CD14-positive monocyte (primary cell): ENCODE results near the gene IL9. TPM values are rescaled to one million over a fixed set of nuclear protein-coding genes. Genes with fewer than 3 reads are reported as not detected.

Source experiments
- DNase-seq, 3 donors: peaks; one replicate each; pipeline ENCODE4 v3.0.0-alpha.2; 2011 to 2022
- H2AFZ ChIP-seq: 2 replicates; pipeline ENCODE4 v1.6.0; 2012; ENCODE audit warnings: mild to moderate bottlenecking, low read depth, low read length, inconsistent platforms; ENCODE audit not compliant: insufficient read depth, poor library complexity, severe bottlenecking
- H3K27ac ChIP-seq, 2 donors: 1 replicate in 1 of 2; 2 replicates in 1 of 2; pipeline ENCODE4 v1.5.1; 2012 to 2013; ENCODE audit warnings: low read length in 2 of 2, control low read depth in 1 of 2, inconsistent platforms in 1 of 2, low read depth in 1 of 2, mild to moderate bottlenecking in 1 of 2
- H3K27me3 ChIP-seq, 2 donors: one replicate each; pipeline versions ENCODE4 v1.6.0 to v1.6.1; 2011 to 2013; ENCODE audit warnings: low read length in 2 of 2; ENCODE audit not compliant: control insufficient read depth in 2 of 2, insufficient read depth in 2 of 2
- H3K36me3 ChIP-seq, 2 donors: replicated peaks in 1 of 2; 1 replicate in 1 of 2; 2 replicates in 1 of 2; pipeline versions ENCODE4 v1.5.1 to v1.6.1; 2012 to 2013; ENCODE audit warnings: low read length in 2 of 2, control low read depth in 1 of 2, inconsistent platforms in 1 of 2, mild to moderate bottlenecking in 1 of 2; ENCODE audit not compliant: insufficient read depth in 2 of 2, control insufficient read depth in 1 of 2
- H3K4me1 ChIP-seq, 2 donors: 1 replicate in 1 of 2; 2 replicates in 1 of 2; pipeline versions ENCODE4 v1.5.1 to v1.6.1; 2012 to 2013; ENCODE audit warnings: low read length in 2 of 2, control low read depth in 1 of 2, inconsistent platforms in 1 of 2, mild to moderate bottlenecking in 1 of 2, moderate library complexity in 1 of 2; ENCODE audit not compliant: insufficient read depth in 2 of 2, control insufficient read depth in 1 of 2
- H3K4me2 ChIP-seq: replicated peaks from 2 replicates; pipeline ENCODE3; 2012; ENCODE audit warnings: low read length, moderate library complexity, mild to moderate bottlenecking; ENCODE audit not compliant: poor library complexity, severe bottlenecking; ENCODE audit errors: extremely low read depth
- H3K4me3 ChIP-seq, 3 experiments: fragments of 200-600 bp in 1 of 3; sonication (generic) in 1 of 3; replicated peaks in 1 of 3; 1 replicate in 2 of 3; 2 replicates in 1 of 3; pipeline ENCODE4 v1.5.1; 2011 to 2013; ENCODE audit warnings: low read length in 3 of 3, mild to moderate bottlenecking in 3 of 3, control low read depth in 2 of 3, low read depth in 2 of 3, inconsistent platforms in 1 of 3, moderate library complexity in 1 of 3
- H3K79me2 ChIP-seq: 2 replicates; pipeline ENCODE4 v1.6.0; 2012; ENCODE audit warnings: mild to moderate bottlenecking, control low read depth, inconsistent platforms, low read length, moderate library complexity; ENCODE audit not compliant: insufficient read depth
- H3K9ac ChIP-seq: 2 replicates; pipeline ENCODE4 v1.6.0; 2017; ENCODE audit warnings: low read length, mild to moderate bottlenecking; ENCODE audit not compliant: insufficient read depth, poor library complexity, severe bottlenecking
- H3K9me3 ChIP-seq, 2 donors: replicated peaks in 1 of 2; 1 replicate in 1 of 2; 2 replicates in 1 of 2; pipeline versions ENCODE4 v1.5.1 to v1.6.1; 2012 to 2013; ENCODE audit warnings: low read length in 2 of 2, control low read depth in 1 of 2; ENCODE audit not compliant: control insufficient read depth in 1 of 2, insufficient read depth in 1 of 2
- H4K20me1 ChIP-seq: 2 replicates; pipeline ENCODE4 v1.6.0; 2012; ENCODE audit warnings: mild to moderate bottlenecking, low read length, control low read depth, moderate library complexity; ENCODE audit not compliant: insufficient read depth
- H3K27ac Mint-ChIP-seq, 7 donors: one replicate each; pipeline ENCODE4 v1.8.0; 2020; ENCODE audit warnings: mild to moderate bottlenecking in 7 of 7, mixed read lengths in 7 of 7, moderate library complexity in 6 of 7, inconsistent platforms in 2 of 7
- H3K27me3 Mint-ChIP-seq, 3 donors: one replicate each; pipeline ENCODE4 v1.8.0; 2021 to 2022; ENCODE audit warnings: low read depth in 3 of 3, mild to moderate bottlenecking in 3 of 3, mixed read lengths in 3 of 3, moderate library complexity in 3 of 3, inconsistent platforms in 1 of 3
- H3K36me3 Mint-ChIP-seq, 2 donors: one replicate each; pipeline ENCODE4 v1.8.0; 2020; ENCODE audit warnings: mixed read lengths in 2 of 2, inconsistent platforms in 1 of 2, mild to moderate bottlenecking in 1 of 2
- H3K4me1 Mint-ChIP-seq: one replicate; pipeline ENCODE4 v1.8.0; 2020; ENCODE audit warnings: mild to moderate bottlenecking, mixed read lengths
- H3K4me3 Mint-ChIP-seq, 2 donors: one replicate each; pipeline ENCODE4 v1.8.0; 2020; ENCODE audit warnings: mild to moderate bottlenecking in 2 of 2, mixed read lengths in 2 of 2, moderate library complexity in 1 of 2
- H3K9me3 Mint-ChIP-seq, 7 donors: one replicate each; pipeline ENCODE4 v1.8.0; 2020 to 2022; ENCODE audit warnings: mixed read lengths in 7 of 7, mild to moderate bottlenecking in 6 of 7, moderate library complexity in 6 of 7, inconsistent platforms in 2 of 7
- WGBS: methylation state at CpG from one replicate; pipeline ENCODE4 v1.1.5; 2013; ENCODE audit warnings: missing lambda C conversion rate; ENCODE audit not compliant: insufficient coverage; 5-methylcytosine and 5-hydroxymethylcytosine counted together
- intact Hi-C, 2 donors: fragments of 100-400 bp; cut with micrococcal nuclease; formaldehyde crosslinking; loops; one replicate each; pipeline versions ENCODE4 v1.15.0 to v1.15.1; 2023
- polyA plus RNA-seq, 3 donors: library from polyadenylated mRNA; depleted of rRNA in 1 of 3; unstranded in 2 of 3; stranded (reverse) in 1 of 3; fragments of 300-500 nt in 2 of 3; fragments of >200 nt in 1 of 3; fragmentation: Illumina TruSeq in 2 of 3; gene quantifications; 1 replicate in 2 of 3; 2 replicates in 1 of 3; pipeline ENCODE4 v1.2.3, GENCODE V29; 2012 to 2021
- TF ChIP-seq, protein P1 (sequence below): fragments of 200-600 bp; IDR thresholded peaks from one replicate; pipeline ENCODE4 v1.8.0; 2022; ENCODE audit warnings: antibody characterized with exemption, mild to moderate bottlenecking

IL9 gene
- polyA plus RNA-seq, 3 donors = not detected

GRCh38 chr5:135934939-135935338 is 39.3 kb upstream of the IL9 start:
- Mint-ChIP-seq H3K4me3 (no peak overlapping the region), H3K27ac (no peak overlapping the region), H3K9me3 (peaks cover 0 to 7% (median 0%) of the 10 kb centered on the region in 7 donors), H3K27me3 (peaks cover 36 to 52% (median 43%) of the 10 kb centered on the region in 3 donors), H3K36me3 (peaks cover 0 to 2% of the 10 kb centered on the region in 2 donors), H3K4me1 (no peaks in the 10 kb centered on the region)
- H3K27ac ChIP-seq = no peak overlapping the region
- H3K4me1 ChIP-seq = no peaks in the 10 kb centered on the region
- no peak overlapping the region for H3K4me3 ChIP-seq
- H3K79me2 ChIP-seq = no peaks in the 10 kb centered on the region
- 100% methylated on average over 2 of the region's 3 CpGs for WGBS
- H3K36me3 ChIP-seq = no peaks in the 10 kb centered on the region
- no peak overlapping the region for H3K4me2 ChIP-seq
- no peak for DNase-seq
- no peak overlapping the region for H3K9ac ChIP-seq
- no peaks in the 10 kb centered on the region for H3K9me3 ChIP-seq
- no peak overlapping the region for H2AFZ ChIP-seq
- peaks cover 62 to 67% of the 10 kb centered on the region in 2 donors for H3K27me3 ChIP-seq
- no peaks in the 10 kb centered on the region for H4K20me1 ChIP-seq
- TF ChIP-seq, protein P1, sequence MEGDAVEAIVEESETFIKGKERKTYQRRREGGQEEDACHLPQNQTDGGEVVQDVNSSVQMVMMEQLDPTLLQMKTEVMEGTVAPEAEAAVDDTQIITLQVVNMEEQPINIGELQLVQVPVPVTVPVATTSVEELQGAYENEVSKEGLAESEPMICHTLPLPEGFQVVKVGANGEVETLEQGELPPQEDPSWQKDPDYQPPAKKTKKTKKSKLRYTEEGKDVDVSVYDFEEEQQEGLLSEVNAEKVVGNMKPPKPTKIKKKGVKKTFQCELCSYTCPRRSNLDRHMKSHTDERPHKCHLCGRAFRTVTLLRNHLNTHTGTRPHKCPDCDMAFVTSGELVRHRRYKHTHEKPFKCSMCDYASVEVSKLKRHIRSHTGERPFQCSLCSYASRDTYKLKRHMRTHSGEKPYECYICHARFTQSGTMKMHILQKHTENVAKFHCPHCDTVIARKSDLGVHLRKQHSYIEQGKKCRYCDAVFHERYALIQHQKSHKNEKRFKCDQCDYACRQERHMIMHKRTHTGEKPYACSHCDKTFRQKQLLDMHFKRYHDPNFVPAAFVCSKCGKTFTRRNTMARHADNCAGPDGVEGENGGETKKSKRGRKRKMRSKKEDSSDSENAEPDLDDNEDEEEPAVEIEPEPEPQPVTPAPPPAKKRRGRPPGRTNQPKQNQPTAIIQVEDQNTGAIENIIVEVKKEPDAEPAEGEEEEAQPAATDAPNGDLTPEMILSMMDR = no peak
- intact Hi-C loops = no loop called here

DNA sequence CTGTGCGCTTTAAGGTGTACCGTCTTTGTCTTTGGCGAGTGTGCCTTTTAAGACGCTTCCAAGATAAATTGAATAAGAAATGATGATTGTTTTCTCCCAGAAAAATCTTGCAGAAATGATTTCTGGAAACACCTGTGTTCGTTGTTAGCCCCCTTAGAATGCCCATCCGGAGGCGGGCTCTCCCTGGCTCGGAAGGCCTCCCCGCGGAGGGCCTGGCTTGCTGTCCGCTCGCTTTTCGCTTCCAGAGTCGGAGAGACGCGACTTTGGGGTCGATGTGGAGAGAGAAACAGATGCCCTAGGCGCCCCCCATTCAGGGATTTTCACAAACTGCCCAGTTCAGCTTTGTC is 35.3 kb upstream of the IL9 start:
- no peaks in the 10 kb centered on the region for H3K36me3 ChIP-seq
- H3K27ac ChIP-seq = no peak overlapping the region
- no peak overlapping the region for H3K4me3 ChIP-seq
- DNase-seq = no peak
- H3K27me3 Mint-ChIP-seq = peaks cover 60 to 74% (median 62%) of the 10 kb centered on the region in 3 donors
- intact Hi-C loops = no loop called here
- peak overlapping the region in 1 of 2 donors; percentile 64 for H3K4me3 Mint-ChIP-seq
- no peak overlapping the region for H3K4me2 ChIP-seq
- H3K9me3 ChIP-seq = no peaks in the 10 kb centered on the region
- no peak overlapping the region for H2AFZ ChIP-seq
- H3K4me1 Mint-ChIP-seq = no peaks in the 10 kb centered on the region
- no peak overlapping the region for H3K27ac Mint-ChIP-seq
- WGBS = 14% methylated on average over 11 of the region's 18 CpGs
- H3K36me3 Mint-ChIP-seq = peaks cover 0 to 2% of the 10 kb centered on the region in 2 donors
- H4K20me1 ChIP-seq = no peaks in the 10 kb centered on the region
- H3K9me3 Mint-ChIP-seq = peaks cover 0 to 14% (median 5%) of the 10 kb centered on the region in 7 donors
- H3K9ac ChIP-seq = no peak overlapping the region
- H3K4me1 ChIP-seq = no peaks in the 10 kb centered on the region
- TF ChIP-seq, protein P1 = no peak
- no peaks in the 10 kb centered on the region for H3K79me2 ChIP-seq
- H3K27me3 ChIP-seq = peaks cover 62 to 85% of the 10 kb centered on the region in 2 donors
